PFSK-1 (cell line): Measurements from ENCODE around the gene NLRP6.

ENCODE experiments used
- FOXP2 ChIP-seq: optimal IDR thresholded peaks from 2 replicates; pipeline ENCODE3; 2011; ENCODE audit warnings: borderline replicate concordance, control low read depth, inconsistent platforms; ENCODE audit not compliant: insufficient read depth; ENCODE audit errors: extremely low read length, extremely low read depth
- POLR2AphosphoS5 ChIP-seq: IDR thresholded peaks from 2 replicates; pipeline ENCODE4 v1.6.1; 2012; ENCODE audit warnings: low read depth, mild to moderate bottlenecking, control low read depth, low read length, moderate library complexity
- SIN3A ChIP-seq: IDR thresholded peaks from 2 replicates; pipeline ENCODE4 v1.6.1; 2012; ENCODE audit warnings: mild to moderate bottlenecking, low read length, moderate library complexity, borderline replicate concordance; ENCODE audit not compliant: insufficient read depth
- TAF1 ChIP-seq: IDR thresholded peaks from 2 replicates; pipeline ENCODE4 v1.6.1; 2012; ENCODE audit warnings: low read length, control low read depth, borderline replicate concordance; ENCODE audit not compliant: insufficient read depth
- TF ChIP-seq, protein P1 (sequence below), 2 experiments: IDR thresholded peaks; 2 replicates each; pipeline versions ENCODE4 v1.6.1 to v1.8.0; 2011 to 2012; ENCODE audit warnings: low read depth in 2 of 2, low read length in 2 of 2, control low read depth in 1 of 2, inconsistent platforms in 1 of 2, mild to moderate bottlenecking in 1 of 2, moderate library complexity in 1 of 2; ENCODE audit not compliant: insufficient read depth in 1 of 2

DNA sequence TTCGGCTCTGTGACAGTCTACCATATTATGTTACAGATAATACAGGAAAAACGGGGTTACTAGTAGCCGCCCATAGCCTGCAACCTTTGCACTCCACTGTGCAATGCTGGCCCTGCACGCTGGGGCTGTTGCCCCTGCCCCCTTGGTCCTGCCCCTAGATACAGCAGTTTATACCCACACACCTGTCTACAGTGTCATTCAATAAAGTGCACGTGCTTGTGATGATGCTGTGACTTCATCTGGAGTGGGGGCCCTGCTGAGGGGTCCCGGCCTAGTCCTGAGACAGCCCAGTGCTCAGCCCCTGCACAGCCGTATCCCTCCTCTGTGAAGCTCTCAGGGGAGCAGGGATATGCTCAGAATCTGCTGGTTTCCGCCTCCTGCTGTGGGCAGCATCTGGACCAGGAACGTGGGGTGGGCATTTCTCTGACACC lies 36.9 kb downstream of the NLRP6 start:
- TF ChIP-seq, protein P1, sequence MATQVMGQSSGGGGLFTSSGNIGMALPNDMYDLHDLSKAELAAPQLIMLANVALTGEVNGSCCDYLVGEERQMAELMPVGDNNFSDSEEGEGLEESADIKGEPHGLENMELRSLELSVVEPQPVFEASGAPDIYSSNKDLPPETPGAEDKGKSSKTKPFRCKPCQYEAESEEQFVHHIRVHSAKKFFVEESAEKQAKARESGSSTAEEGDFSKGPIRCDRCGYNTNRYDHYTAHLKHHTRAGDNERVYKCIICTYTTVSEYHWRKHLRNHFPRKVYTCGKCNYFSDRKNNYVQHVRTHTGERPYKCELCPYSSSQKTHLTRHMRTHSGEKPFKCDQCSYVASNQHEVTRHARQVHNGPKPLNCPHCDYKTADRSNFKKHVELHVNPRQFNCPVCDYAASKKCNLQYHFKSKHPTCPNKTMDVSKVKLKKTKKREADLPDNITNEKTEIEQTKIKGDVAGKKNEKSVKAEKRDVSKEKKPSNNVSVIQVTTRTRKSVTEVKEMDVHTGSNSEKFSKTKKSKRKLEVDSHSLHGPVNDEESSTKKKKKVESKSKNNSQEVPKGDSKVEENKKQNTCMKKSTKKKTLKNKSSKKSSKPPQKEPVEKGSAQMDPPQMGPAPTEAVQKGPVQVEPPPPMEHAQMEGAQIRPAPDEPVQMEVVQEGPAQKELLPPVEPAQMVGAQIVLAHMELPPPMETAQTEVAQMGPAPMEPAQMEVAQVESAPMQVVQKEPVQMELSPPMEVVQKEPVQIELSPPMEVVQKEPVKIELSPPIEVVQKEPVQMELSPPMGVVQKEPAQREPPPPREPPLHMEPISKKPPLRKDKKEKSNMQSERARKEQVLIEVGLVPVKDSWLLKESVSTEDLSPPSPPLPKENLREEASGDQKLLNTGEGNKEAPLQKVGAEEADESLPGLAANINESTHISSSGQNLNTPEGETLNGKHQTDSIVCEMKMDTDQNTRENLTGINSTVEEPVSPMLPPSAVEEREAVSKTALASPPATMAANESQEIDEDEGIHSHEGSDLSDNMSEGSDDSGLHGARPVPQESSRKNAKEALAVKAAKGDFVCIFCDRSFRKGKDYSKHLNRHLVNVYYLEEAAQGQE (IDR thresholded peaks at IDR 0.05; ENCODE audit: insufficient read depth in 1 of 2, low read depth in 2 of 2, low read length in 2 of 2) = no peak
- TF ChIP-seq POLR2AphosphoS5 (no peak), SIN3A (no peak), TAF1 (no peak), FOXP2 (no peak)
